GM12878 (cell line): ENCODE data around the gene TBCD. TPM values are rescaled to one million over a fixed set of nuclear protein-coding genes. Genes with fewer than 3 reads are reported as not detected.

ENCODE experiments used
- ATAC-seq: fragments of 200-7000 bp; cut with Tn5 transposase; 3 replicates; pipeline ENCODE4 v1.9.1; 2020; ENCODE audit warnings: mild to moderate bottlenecking, moderate library complexity
- BruUV-seq: library from RNA; stranded (reverse); fragments of 400-500 nt; replicated peaks from 2 replicates; lab custom pipeline; 2021; lab: Mats Ljungman, UMichigan
- CTCF ChIA-PET: fragments of 300-600 bp; sonication (Branson Sonifier 250); formaldehyde crosslinking; extraction: SDS; loops from one replicate; lab custom pipeline; 2021; ENCODE audit warnings: inconsistent platforms; lab: Yijun Ruan, JAX
- POLR2A ChIA-PET: fragments of 350-600 bp; formaldehyde crosslinking; extraction: SDS; loops from one replicate; lab custom pipeline; 2021; ENCODE audit warnings: inconsistent platforms; lab: Charles Lee
- RAD21 ChIA-PET: fragments of 300-600 bp; sonication (Branson Sonifier 250); formaldehyde crosslinking; loops from one replicate; lab custom pipeline; 2023; ENCODE audit warnings: antibody characterized with exemption; ENCODE audit not compliant: unreplicated experiment; lab: Charles Lee
- SMC1A ChIA-PET: fragments of 300-600 bp; sonication (Branson Sonifier 250); formaldehyde crosslinking; loops from one replicate; lab custom pipeline; 2023; ENCODE audit not compliant: unreplicated experiment, uncharacterized antibody; lab: Charles Lee
- DNase-seq: peaks from one replicate; pipeline ENCODE4 v3.0.0-alpha.2; 2011; ENCODE audit warnings: low read depth, low spot score
- FAIRE-seq: peaks from 3 replicates; lab custom pipeline; 2011; peaks lifted over from hg19 to GRCh38; lab: Jason Lieb, UNC
- H2AFZ ChIP-seq: 2 replicates; pipeline ENCODE4 v1.6.0; 2011; ENCODE audit warnings: low read depth, low read length, control low read depth; ENCODE audit not compliant: control insufficient read depth
- H3K27ac ChIP-seq: 2 replicates; pipeline ENCODE4 v1.5.1; 2011; ENCODE audit warnings: control low read depth; ENCODE audit not compliant: control insufficient read depth, insufficient read depth
- H3K27me3 ChIP-seq, 2 experiments: replicated peaks in 1 of 2; 2 replicates each; pipeline versions ENCODE4 v1.6.0 to v1.6.1; 2011; ENCODE audit warnings: low read length in 1 of 2; ENCODE audit not compliant: control insufficient read depth in 2 of 2, insufficient read depth in 2 of 2
- H3K36me3 ChIP-seq, 2 experiments: 2 replicates each; pipeline ENCODE4 v1.5.1; 2011; ENCODE audit warnings: low read length in 1 of 2; ENCODE audit not compliant: control insufficient read depth in 2 of 2, insufficient read depth in 2 of 2
- H3K4me1 ChIP-seq: 2 replicates; pipeline ENCODE4 v1.6.1; 2011; ENCODE audit warnings: mild to moderate bottlenecking, low read length, moderate library complexity, mixed read lengths; ENCODE audit not compliant: control insufficient read depth, insufficient read depth
- H3K4me2 ChIP-seq: 2 replicates; pipeline ENCODE4 v1.6.0; 2011; ENCODE audit warnings: control low read depth; ENCODE audit not compliant: control insufficient read depth, insufficient read depth
- H3K4me3 ChIP-seq: fragments of 200-600 bp; sonication (generic); 2 replicates; pipeline ENCODE4 v1.5.1; 2016
- H3K79me2 ChIP-seq: 2 replicates; pipeline ENCODE4 v1.6.0; 2011; ENCODE audit warnings: low read length; ENCODE audit not compliant: control insufficient read depth, insufficient read depth
- H3K9ac ChIP-seq: 2 replicates; pipeline ENCODE4 v1.8.0; 2011; ENCODE audit warnings: low read length, control low read depth, mixed read lengths; ENCODE audit not compliant: control insufficient read depth, insufficient read depth
- H3K9me3 ChIP-seq: replicated peaks from 3 replicates; pipeline ENCODE4 v1.5.1; 2011; ENCODE audit warnings: mild to moderate bottlenecking, low read length; ENCODE audit not compliant: control insufficient read depth, insufficient read depth
- H4K20me1 ChIP-seq: 2 replicates; pipeline ENCODE4 v1.6.0; 2011; ENCODE audit not compliant: control insufficient read depth, insufficient read depth
- ASH2L ChIP-seq: fragments of 300-600, 200-600 bp; sonication (generic); IDR thresholded peaks from 2 replicates; pipeline ENCODE4 v1.6.1; 2017; ENCODE audit warnings: low read depth, mild to moderate bottlenecking, borderline replicate concordance
- BMI1 ChIP-seq: fragments of 450-650 bp; IDR thresholded peaks from 2 replicates; pipeline ENCODE4 v1.6.1; 2016; ENCODE audit warnings: mild to moderate bottlenecking, moderate library complexity, borderline replicate concordance
- BRCA1 ChIP-seq: IDR thresholded peaks from 2 replicates; pipeline ENCODE4 v1.6.1; 2011; ENCODE audit warnings: low read depth, low read length, improper control_type of control experiment
- GATAD2B ChIP-seq: fragments of 450-650 bp; conservative IDR thresholded peaks from 2 replicates; pipeline ENCODE4 v1.6.1; 2017; ENCODE audit warnings: low read depth, mild to moderate bottlenecking, moderate library complexity
- IRF3 ChIP-seq: fragments of 450-650 bp; IDR thresholded peaks from 2 replicates; pipeline ENCODE4 v1.6.1; 2014; ENCODE audit warnings: mild to moderate bottlenecking
- KAT2A ChIP-seq: conservative IDR thresholded peaks from 2 replicates; pipeline ENCODE4 v1.6.1; 2011; ENCODE audit warnings: low read depth, low read length; ENCODE audit not compliant: control insufficient read depth
- NFIC ChIP-seq: IDR thresholded peaks from 2 replicates; pipeline ENCODE4 v1.6.1; 2012; ENCODE audit warnings: low read depth, mild to moderate bottlenecking, inconsistent platforms, low read length, moderate library complexity
- PML ChIP-seq: IDR thresholded peaks from 2 replicates; pipeline ENCODE4 v1.6.1; 2012; ENCODE audit warnings: low read length, inconsistent platforms
- SIN3A ChIP-seq: IDR thresholded peaks from 2 replicates; pipeline ENCODE4 v1.6.1; 2012; ENCODE audit warnings: low read depth, low read length, improper control_type of control experiment
- SP1 ChIP-seq: IDR thresholded peaks from one replicate; pipeline ENCODE4 v1.6.1; 2011; ENCODE audit warnings: low read depth, low read length
- ZBED1 ChIP-seq: IDR thresholded peaks from 2 replicates; pipeline ENCODE4 v1.6.1; 2016; ENCODE audit warnings: borderline replicate concordance
- ZBTB11 ChIP-seq: fragments of 450-650 bp; formaldehyde crosslinking; IDR thresholded peaks from 2 replicates; pipeline ENCODE4 v1.5.0; 2022; ENCODE audit warnings: mild to moderate bottlenecking, missing genetic modification characterization
- ZNF217 ChIP-seq: fragments of 450-650 bp; IDR thresholded peaks from 2 replicates; pipeline ENCODE4 v1.6.1; 2017; ENCODE audit warnings: antibody characterized with exemption, mild to moderate bottlenecking
- WGBS: methylation state at CpG from one replicate; pipeline ENCODE4 v1.1.6; 2016; ENCODE audit warnings: low lambda C conversion rate; ENCODE audit not compliant: insufficient replicate concordance, insufficient coverage; ENCODE audit errors: missing lambda C conversion rate; 5-methylcytosine and 5-hydroxymethylcytosine counted together
- in situ Hi-C: fragments of 300-500 bp; cut with MboI; formaldehyde crosslinking; loops from 9 replicates; pipeline ENCODE4 v1.14.3; 2018; ENCODE audit warnings: mixed read lengths
- intact Hi-C: fragments of 100-400 bp; cut with micrococcal nuclease; formaldehyde crosslinking; loops from one replicate; pipeline ENCODE4 v1.14.2; 2022; ENCODE audit not compliant: unreplicated experiment
- polyA plus RNA-seq, 11 experiments: library from polyadenylated mRNA; depleted of rRNA in 4 of 11; unstranded in 6 of 11; stranded (reverse) in 5 of 11; fragments of >200 nt; fragmentation: Nextera tagmentation in 4 of 11; fragmentation: Illumina TruSeq in 1 of 11; extraction: Ambion mirVana in 4 of 11; extraction: Trizol in 1 of 11; gene quantifications; 1 replicate in 1 of 11; 2 replicates in 10 of 11; pipeline versions ENCODE4 v1.2.1 to v1.2.3, GENCODE V29; 2011 to 2016; ENCODE audit warnings: inconsistent platforms in 2 of 11, missing spikeins in 2 of 11, low read depth in 1 of 11
- total RNA-seq, 4 experiments: library from RNA; depleted of rRNA in 3 of 4; stranded (reverse); fragments of >200 nt in 3 of 4; fragmentation: Illumina TruSeq in 1 of 4; extraction: Trizol in 1 of 4; gene quantifications; 2 replicates each; pipeline versions ENCODE4 v1.2.1 to v1.2.3, GENCODE V29; 2013 to 2021

The TBCD gene
- total and polyA plus RNA-seq, 10 of the 15 experiments (the other 5 are each of a cell fraction or from before 2014, with no cell fraction given): 10.3 to 114 (median 52.4) TPM

- FAIRE-seq (no peak), DNase-seq (no peak), ATAC-seq (no peak)
- BruUV-seq: no TSS peak
- Histone ChIP-seq H3K4me1 (no peaks in the 10 kb centered on the region), H3K27ac (no peak overlapping the region), H4K20me1 (no peaks in the 10 kb centered on the region), H3K9me3 (no peaks in the 10 kb centered on the region), H3K9ac (no peak overlapping the region), H3K4me3 (no peak overlapping the region), H3K27me3 (no peaks in the 10 kb centered on the region), H3K4me2 (no peak overlapping the region), H2AFZ (no peak overlapping the region), H3K36me3 (peaks cover 0 to 6% of the 10 kb centered on the region in 2 experiments; a peak in 2 of 4 replicates), H3K79me2 (no peaks in the 10 kb centered on the region)
- TF ChIP-seq BMI1: no peak
- ChIA-PET SMC1A (no interaction called here), POLR2A (no interaction called here), RAD21 (no interaction called here), CTCF (no interaction called here)
- 88% methylated on average over 15 of the region's 15 CpGs for WGBS
- in situ Hi-C loops (no loop called here), intact Hi-C loops (no loop called here)
These were observed 60.2 kb downstream of the TBCD start for GRCh38 chr17:82812058-82812457.

GRCh38 chr17:82812601-82813000, 60.7 kb downstream of the TBCD start:
- CTCF ChIA-PET: no interaction called here
- no peak overlapping the region for H3K4me2 ChIP-seq
- in situ Hi-C loops (no loop called here), intact Hi-C loops (no loop called here)
- FAIRE-seq (no peak), ATAC-seq (no peak), DNase-seq (no peak)
- H3K36me3 ChIP-seq: peaks cover 0 to 4% of the 10 kb centered on the region in 2 experiments; a peak in 2 of 4 replicates
- no peak for TF ChIP-seq NFIC
- TF ChIP-seq ZBED1: no peak
- TF ChIP-seq SIN3A: no peak
- no peak for TF ChIP-seq SP1
- TF ChIP-seq ZNF217: no peak
- no peak for TF ChIP-seq IRF3
- TF ChIP-seq PML: no peak
- no peak for TF ChIP-seq ASH2L
- TF ChIP-seq ZBTB11 (CRISPR knock-in tag): no peak
- no peak for TF ChIP-seq KAT2A
- TF ChIP-seq BRCA1: no peak
- TF ChIP-seq GATAD2B: no peak
- H3K4me1 ChIP-seq: no peaks in the 10 kb centered on the region
- H3K27ac ChIP-seq: no peak overlapping the region
- SMC1A ChIA-PET: no interaction called here
- no peaks in the 10 kb centered on the region for H3K27me3 ChIP-seq
- no peaks in the 10 kb centered on the region for H3K9me3 ChIP-seq
- no peak overlapping the region for H3K9ac ChIP-seq
- no peaks in the 10 kb centered on the region for H3K79me2 ChIP-seq
- POLR2A ChIA-PET: no interaction called here
- RAD21 ChIA-PET: no interaction called here
- H3K4me3 ChIP-seq: no peak overlapping the region
- H4K20me1 ChIP-seq: no peaks in the 10 kb centered on the region
- whole genome bisulfite sequencing: 96% methylated on average over 17 of the region's 17 CpGs
- BruUV-seq: no TSS peak
- no peak overlapping the region for H2AFZ ChIP-seq
